ENCODE data around the gene DISP3. TPM values are rescaled to one million over a fixed set of nuclear protein-coding genes. Genes with fewer than 3 reads are reported as not detected.

The DISP3 gene
- total RNA-seq, 4 donors from 2014 or later = 0.19 TPM; not detected in 3

GRCh38 chr1:11515368-11516300 lies 36.7 kb downstream of the DISP3 start:
- H3K27ac ChIP-seq = no peak overlapping the region
- 89 to 95% methylated on average over 9 to 14 of the region's 21 CpGs for WGBS, 2 donors (ENCODE audit: low coverage in 1 of 2)
- no peaks in the 10 kb centered on the region for H3K36me3 ChIP-seq
- peaks cover 63% of the 10 kb centered on the region for H3K27me3 ChIP-seq
- H3K4me3 ChIP-seq = no peak overlapping the region
- H3K9me3 ChIP-seq = peaks cover 0 to 13% (median 0%) of the 10 kb centered on the region in 3 donors
- no peak for TF ChIP-seq POLR2A (IDR thresholded peaks at IDR 0.05)
- no peak for TF ChIP-seq EP300 (IDR thresholded peaks at IDR 0.05)
- H3K4me1 ChIP-seq = no peaks in the 10 kb centered on the region
- no peak for ATAC-seq

GRCh38 chr1:11516961-11517635 lies 38.1 kb downstream of the DISP3 start:
- Histone ChIP-seq H3K4me1 (no peaks in the 10 kb centered on the region), H3K27me3 (peaks cover 58% of the 10 kb centered on the region), H3K4me3 (no peak overlapping the region), H3K27ac (no peak overlapping the region), H3K9me3 (no peaks in the 10 kb centered on the region), H3K36me3 (no peaks in the 10 kb centered on the region)
- TF ChIP-seq POLR2AphosphoS5 (IDR thresholded peaks at IDR 0.05) = no peak
- TF ChIP-seq EP300 (IDR thresholded peaks at IDR 0.05) = no peak
- no peak for TF ChIP-seq CTCF (IDR thresholded peaks at IDR 0.05)
- no peak for TF ChIP-seq POLR2A (IDR thresholded peaks at IDR 0.05)
- WGBS, 2 donors (ENCODE audit: low coverage in 1 of 2) = 69 to 88% methylated on average over 5 to 7 of the region's 9 CpGs
- no peak for ATAC-seq

- Histone ChIP-seq H3K4me1 (no peaks in the 10 kb centered on the region), H3K4me3 (no peak overlapping the region), H3K36me3 (no peaks in the 10 kb centered on the region), H3K27ac (no peak overlapping the region), H3K9me3 (no peaks in the 10 kb centered on the region), H3K27me3 (peaks cover 58% of the 10 kb centered on the region)
- WGBS, 2 donors (ENCODE audit: low coverage in 1 of 2) = 61 to 100% methylated on average over 1 to 8 of the region's 16 CpGs
- no peak for ATAC-seq
- TF ChIP-seq CTCF (IDR thresholded peaks at IDR 0.05) (no peak), EP300 (IDR thresholded peaks at IDR 0.05) (no peak), POLR2AphosphoS5 (IDR thresholded peaks at IDR 0.05) (no peak), POLR2A (IDR thresholded peaks at IDR 0.05) (no peak)
These were observed 39.2 kb downstream of the DISP3 start for GRCh38 chr1:11518016-11518701.

- TF ChIP-seq CTCF (IDR thresholded peaks at IDR 0.05) (no peak), EP300 (IDR thresholded peaks at IDR 0.05) (no peak), POLR2AphosphoS5 (IDR thresholded peaks at IDR 0.05) (no peak), POLR2A (IDR thresholded peaks at IDR 0.05) (no peak)
- Histone ChIP-seq H3K27ac (no peak overlapping the region), H3K27me3 (peaks cover 58% of the 10 kb centered on the region), H3K4me3 (no peak overlapping the region), H3K9me3 (no peaks in the 10 kb centered on the region), H3K36me3 (no peaks in the 10 kb centered on the region), H3K4me1 (no peaks in the 10 kb centered on the region)
- ATAC-seq = no peak
- 68% methylated on average over 5 of the region's 18 CpGs; no CpG with 5 or more reads in 1 of the 2 donors for WGBS, 2 donors (ENCODE audit: low coverage in 1 of 2)
These were observed 40.1 kb downstream of the DISP3 start for GRCh38 chr1:11518791-11519628.
